Activated CD4-positive, alpha-beta T cell treated with anti-CD3 and anti-CD28 coated beads, Interleukin-2, amount 10 ng/mL, durations not matched to agents 24 days and 14 days (primary cell): ENCODE data around the gene SESN1. TPM values are rescaled to one million over a fixed set of nuclear protein-coding genes. Genes with fewer than 3 reads are reported as not detected.

Experiments used
- DNase-seq: peaks from one replicate; pipeline ENCODE4 v3.0.0; 2022
- H3K27ac Mint-ChIP-seq: one replicate; pipeline ENCODE4 v1.8.0; 2022; ENCODE audit warnings: mild to moderate bottlenecking, mixed read lengths
- H3K27me3 Mint-ChIP-seq: one replicate; pipeline ENCODE4 v1.8.0; 2022; ENCODE audit warnings: mixed read lengths
- H3K36me3 Mint-ChIP-seq: one replicate; pipeline ENCODE4 v1.8.0; 2022; ENCODE audit warnings: low read depth, mild to moderate bottlenecking, mixed read lengths
- H3K4me1 Mint-ChIP-seq: one replicate; pipeline ENCODE4 v1.8.0; 2021; ENCODE audit warnings: mixed read lengths
- H3K4me3 Mint-ChIP-seq: one replicate; pipeline ENCODE4 v1.8.0; 2022; ENCODE audit warnings: mild to moderate bottlenecking, moderate library complexity, mixed read lengths
- H3K9me3 Mint-ChIP-seq: one replicate; pipeline ENCODE4 v1.8.0; 2021; ENCODE audit warnings: mixed read lengths
- intact Hi-C: fragments of 100-400 bp; cut with micrococcal nuclease; formaldehyde crosslinking; loops from one replicate; pipeline ENCODE4 v1.15.1; 2023
- total RNA-seq: library from RNA; stranded (reverse); gene quantifications from 2 replicates; pipeline ENCODE4 v1.2.3, GENCODE V29; 2022

SESN1 gene
- total RNA-seq, 1 donor from 2014 or later: 11.5 TPM

- Mint-ChIP-seq H3K4me3 (no peak overlapping the region), H3K27ac (no peak overlapping the region), H3K9me3 (peaks cover 4% of the 10 kb centered on the region), H3K27me3 (peaks cover 5% of the 10 kb centered on the region), H3K36me3 (peaks cover 2% of the 10 kb centered on the region), H3K4me1 (peaks cover 5% of the 10 kb centered on the region)
- DNase-seq: no peak
- intact Hi-C loops: no loop called here
These were observed 45.8 kb downstream of the SESN1 start for GRCh38 chr6:109048670-109049415.

GRCh38 chr6:109048176-109048575 is 46.5 kb downstream of the SESN1 start:
- intact Hi-C loops: no loop called here

GRCh38 chr6:109045493-109045892 is 49.2 kb downstream of the SESN1 start:
- H3K27ac Mint-ChIP-seq: no peak overlapping the region
- peaks cover 2% of the 10 kb centered on the region for H3K36me3 Mint-ChIP-seq
- intact Hi-C loops: no loop called here
- H3K4me3 Mint-ChIP-seq: no peak overlapping the region
- H3K4me1 Mint-ChIP-seq: peaks cover 5% of the 10 kb centered on the region
- H3K27me3 Mint-ChIP-seq: peaks cover 11% of the 10 kb centered on the region
- H3K9me3 Mint-ChIP-seq: peaks cover 4% of the 10 kb centered on the region
- DNase-seq: no peak

More at GRCh38 chr6:109048176-109048575, 46.5 kb downstream of the SESN1 start:
- Mint-ChIP-seq H3K27ac (no peak overlapping the region), H3K4me1 (peaks cover 5% of the 10 kb centered on the region), H3K27me3 (peaks cover 2% of the 10 kb centered on the region), H3K4me3 (no peak overlapping the region), H3K9me3 (peaks cover 4% of the 10 kb centered on the region), H3K36me3 (peaks cover 2% of the 10 kb centered on the region)
- DNase-seq: no peak

GRCh38 chr6:109039795-109040194 is 54.9 kb downstream of the SESN1 start:
- no peak for DNase-seq
- no peaks in the 10 kb centered on the region for H3K9me3 Mint-ChIP-seq
- H3K27me3 Mint-ChIP-seq: peaks cover 24% of the 10 kb centered on the region
- peaks cover 7% of the 10 kb centered on the region for H3K4me1 Mint-ChIP-seq
- H3K36me3 Mint-ChIP-seq: no peaks in the 10 kb centered on the region
- intact Hi-C loops: no loop called here
- H3K27ac Mint-ChIP-seq: no peak overlapping the region
- H3K4me3 Mint-ChIP-seq: no peak overlapping the region

- Mint-ChIP-seq H3K27ac (no peak overlapping the region), H3K36me3 (no peaks in the 10 kb centered on the region), H3K9me3 (no peaks in the 10 kb centered on the region), H3K4me1 (peaks cover 7% of the 10 kb centered on the region), H3K27me3 (peaks cover 28% of the 10 kb centered on the region), H3K4me3 (no peak overlapping the region)
- intact Hi-C loops: no loop called here
- no peak for DNase-seq
These were observed 55.7 kb downstream of the SESN1 start for GRCh38 chr6:109038837-109039398.

DNA sequence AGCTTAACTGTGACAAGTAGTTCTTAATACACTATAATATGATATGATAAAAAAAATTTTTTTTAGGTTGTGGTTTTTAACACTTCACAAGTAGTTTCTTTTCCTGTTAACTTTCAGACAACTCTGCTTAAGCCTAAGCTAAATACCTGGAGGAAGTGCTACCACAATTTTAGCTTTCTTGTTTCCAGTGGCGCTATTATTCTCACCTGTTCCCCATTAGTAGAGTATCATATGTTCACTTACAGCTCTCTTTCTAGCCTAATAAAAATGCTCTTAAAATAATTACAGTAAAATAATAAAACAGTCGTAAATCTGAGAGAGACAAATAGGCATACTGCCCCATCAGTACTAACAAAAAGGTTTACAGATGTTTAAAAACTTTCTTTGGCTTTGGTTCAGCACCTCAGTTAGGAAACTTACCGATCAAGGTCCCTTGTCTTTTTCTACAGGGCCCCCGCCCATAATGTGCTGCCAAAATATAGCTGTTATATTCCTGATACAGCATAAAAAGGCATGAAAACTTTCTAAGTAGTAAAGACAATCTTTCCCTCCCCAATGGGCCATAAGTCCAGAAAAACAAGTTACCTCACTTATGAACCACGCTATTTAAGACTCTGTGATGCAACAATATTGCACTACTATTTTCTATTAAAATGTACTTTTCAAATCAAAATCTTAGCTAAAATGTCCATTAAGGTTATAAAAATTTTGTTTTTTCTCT is 57.9 kb downstream of the SESN1 start:
- intact Hi-C loops: no loop called here
- Mint-ChIP-seq H3K4me1 (peaks cover 7% of the 10 kb centered on the region), H3K27ac (no peak overlapping the region), H3K27me3 (peaks cover 29% of the 10 kb centered on the region), H3K9me3 (no peaks in the 10 kb centered on the region), H3K4me3 (no peak overlapping the region), H3K36me3 (no peaks in the 10 kb centered on the region)
- no peak for DNase-seq

GRCh38 chr6:109034526-109034925 is 60.1 kb downstream of the SESN1 start:
- Mint-ChIP-seq H3K27ac (no peak overlapping the region), H3K4me3 (no peak overlapping the region), H3K27me3 (peaks cover 34% of the 10 kb centered on the region), H3K9me3 (no peaks in the 10 kb centered on the region), H3K4me1 (peaks cover 7% of the 10 kb centered on the region), H3K36me3 (no peaks in the 10 kb centered on the region)
- intact Hi-C loops: no loop called here
- DNase-seq: no peak

GRCh38 chr6:109033655-109034054 is 61.0 kb downstream of the SESN1 start:
- H3K27ac Mint-ChIP-seq: no peak overlapping the region
- no peaks in the 10 kb centered on the region for H3K36me3 Mint-ChIP-seq
- no peak for DNase-seq
- intact Hi-C loops: no loop called here
- H3K4me1 Mint-ChIP-seq: peaks cover 7% of the 10 kb centered on the region
- no peaks in the 10 kb centered on the region for H3K9me3 Mint-ChIP-seq
- peaks cover 34% of the 10 kb centered on the region for H3K27me3 Mint-ChIP-seq
- H3K4me3 Mint-ChIP-seq: no peak overlapping the region

- no peak overlapping the region for H3K4me3 Mint-ChIP-seq
These were observed 63.2 kb downstream of the SESN1 start for GRCh38 chr6:109031416-109031815.

GRCh38 chr6:109029313-109029712 is 65.3 kb downstream of the SESN1 start:
- H3K9me3 Mint-ChIP-seq: no peaks in the 10 kb centered on the region

More at GRCh38 chr6:109031416-109031815, 63.2 kb downstream of the SESN1 start:
- intact Hi-C loops: no loop called here
- Mint-ChIP-seq H3K9me3 (no peaks in the 10 kb centered on the region), H3K27ac (no peak overlapping the region), H3K4me1 (peaks cover 2% of the 10 kb centered on the region), H3K36me3 (no peaks in the 10 kb centered on the region), H3K27me3 (peaks cover 33% of the 10 kb centered on the region)
- no peak for DNase-seq

DNA sequence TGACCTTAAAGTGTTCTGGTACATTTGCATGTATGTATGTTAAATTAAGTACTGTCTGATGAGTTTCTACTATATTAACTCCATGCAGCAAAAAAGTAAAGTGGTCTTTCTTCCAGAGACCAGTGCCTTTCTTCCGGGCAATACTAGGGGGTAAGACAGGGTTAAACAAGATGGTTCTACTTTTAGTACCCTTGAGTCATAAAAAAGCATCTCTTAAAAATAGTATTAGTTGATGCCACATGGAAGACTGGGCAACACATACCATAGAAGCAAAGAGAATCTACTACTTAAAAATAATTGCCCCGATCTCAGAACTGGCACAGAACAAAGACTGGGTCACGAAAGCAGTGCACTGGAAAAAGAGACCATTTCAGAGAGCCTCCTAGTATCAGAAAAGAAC is 66.2 kb downstream of the SESN1 start:
- H3K27ac Mint-ChIP-seq: no peak overlapping the region
- intact Hi-C loops: no loop called here
- no peaks in the 10 kb centered on the region for H3K9me3 Mint-ChIP-seq
- H3K4me1 Mint-ChIP-seq: no peaks in the 10 kb centered on the region
- no peaks in the 10 kb centered on the region for H3K36me3 Mint-ChIP-seq
- H3K27me3 Mint-ChIP-seq: peaks cover 26% of the 10 kb centered on the region
- DNase-seq: no peak
- H3K4me3 Mint-ChIP-seq: no peak overlapping the region

More at GRCh38 chr6:109029313-109029712, 65.3 kb downstream of the SESN1 start:
- no peak overlapping the region for H3K27ac Mint-ChIP-seq
- H3K4me3 Mint-ChIP-seq: no peak overlapping the region
- no peaks in the 10 kb centered on the region for H3K36me3 Mint-ChIP-seq
- H3K4me1 Mint-ChIP-seq: no peaks in the 10 kb centered on the region
- intact Hi-C loops: no loop called here
- peaks cover 27% of the 10 kb centered on the region for H3K27me3 Mint-ChIP-seq
- DNase-seq: no peak

DNA sequence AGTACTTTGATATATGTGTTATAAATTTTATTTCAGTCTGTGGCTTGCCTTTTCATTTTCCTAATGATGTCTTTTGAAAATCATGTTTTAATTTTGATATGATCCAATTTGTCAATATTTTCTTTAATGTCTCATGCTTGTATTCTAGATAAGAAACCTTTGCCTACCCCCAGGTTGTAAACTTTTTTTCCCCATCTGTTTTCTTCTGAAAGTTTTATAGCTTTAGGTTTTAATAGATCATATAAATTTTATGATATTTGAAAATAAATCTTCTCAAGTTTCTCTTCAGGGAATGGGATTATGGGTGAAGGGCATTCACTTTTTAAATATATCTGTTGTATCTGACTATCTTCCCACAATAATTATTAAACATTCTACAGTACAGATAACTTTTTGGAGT is 66.7 kb downstream of the SESN1 start:
- H3K27ac Mint-ChIP-seq: no peak overlapping the region
- H3K4me3 Mint-ChIP-seq: no peak overlapping the region
- H3K27me3 Mint-ChIP-seq: peaks cover 23% of the 10 kb centered on the region
- no peaks in the 10 kb centered on the region for H3K4me1 Mint-ChIP-seq
- DNase-seq: no peak
- no peaks in the 10 kb centered on the region for H3K9me3 Mint-ChIP-seq
- intact Hi-C loops: no loop called here
- H3K36me3 Mint-ChIP-seq: no peaks in the 10 kb centered on the region

DNA sequence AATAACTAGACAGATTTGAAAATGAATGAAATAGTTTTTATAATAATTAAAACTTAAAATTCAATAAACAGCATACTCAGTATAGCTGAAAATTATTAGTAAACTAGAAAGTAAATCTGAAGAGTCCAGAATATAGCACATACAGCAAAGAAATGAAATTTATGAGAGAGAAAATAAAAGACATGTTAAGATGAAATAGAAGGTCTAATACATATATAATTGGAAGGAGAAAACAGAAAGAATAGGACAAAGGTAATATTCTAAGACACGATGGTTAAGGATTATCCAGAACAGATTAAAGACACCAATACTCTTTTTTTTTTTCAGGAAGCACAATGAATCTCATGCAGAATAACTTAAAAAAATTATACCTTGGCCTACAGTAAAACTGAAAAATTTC is 69.0 kb downstream of the SESN1 start:
- no peak overlapping the region for H3K27ac Mint-ChIP-seq
- H3K4me3 Mint-ChIP-seq: no peak overlapping the region
- no peaks in the 10 kb centered on the region for H3K4me1 Mint-ChIP-seq
- intact Hi-C loops: no loop called here
- peaks cover 13% of the 10 kb centered on the region for H3K27me3 Mint-ChIP-seq
- no peaks in the 10 kb centered on the region for H3K9me3 Mint-ChIP-seq
- H3K36me3 Mint-ChIP-seq: no peaks in the 10 kb centered on the region
- DNase-seq: no peak

- Mint-ChIP-seq H3K27me3 (peaks cover 8% of the 10 kb centered on the region), H3K4me3 (no peak overlapping the region), H3K4me1 (peaks cover 1% of the 10 kb centered on the region), H3K9me3 (no peaks in the 10 kb centered on the region), H3K27ac (no peak overlapping the region), H3K36me3 (no peaks in the 10 kb centered on the region)
- DNase-seq: no peak
- intact Hi-C loops: no loop called here
These were observed 69.9 kb downstream of the SESN1 start for GRCh38 chr6:109024784-109025183.
